GM10248 (cell line): Measurements from ENCODE around the gene ADCY6.
"Not testable (repeated sequence)": the region's sequence is repeated elsewhere in the genome, so short reads cannot be mapped to it uniquely, and the experiment has no call there.

Source experiments
- CTCF ChIA-PET: fragments of 300-600 bp; sonication (Branson Sonifier 250); formaldehyde crosslinking; extraction: SDS; loops from one replicate; lab custom pipeline; 2021; ENCODE audit warnings: antibody characterized with exemption; lab: Yijun Ruan, JAX
- POLR2A ChIA-PET: fragments of 350-650 bp; sonication (Branson Sonifier 250); formaldehyde crosslinking; extraction: SDS; loops from one replicate; lab custom pipeline; 2020; ENCODE audit warnings: antibody characterized with exemption; lab: Yijun Ruan, JAX
- DNase-seq: peaks from one replicate; pipeline ENCODE4 v3.0.0; 2012; ENCODE audit errors: extremely low spot score
- CTCF ChIP-seq: IDR thresholded peaks from 2 replicates; pipeline ENCODE4 v1.5.1; 2012; ENCODE audit warnings: mild to moderate bottlenecking, low read depth; ENCODE audit errors: extremely low read depth, missing control alignments, control extremely low read depth

Gene ADCY6

DNA sequence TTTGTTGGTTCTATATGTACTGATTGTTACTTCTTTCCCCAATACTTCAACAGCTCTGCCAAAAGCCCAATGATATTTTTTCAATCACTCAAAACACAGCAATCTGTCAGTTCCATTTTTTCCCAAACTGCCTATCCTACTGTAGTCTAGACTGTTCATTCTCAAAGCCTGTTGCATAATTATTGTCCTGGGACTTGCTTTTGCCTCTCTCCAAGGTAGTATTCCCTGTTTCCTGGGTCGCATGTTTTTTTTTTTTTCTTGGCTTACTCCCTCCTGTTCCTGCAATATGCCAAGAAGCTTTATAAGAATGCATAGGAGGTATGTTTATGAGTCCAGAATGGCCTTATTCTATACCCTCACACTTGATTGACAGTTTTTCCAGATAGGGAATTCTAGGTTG lies 52.4 kb downstream of the ADCY6 start:
- POLR2A ChIA-PET, result no interaction called here

DNA sequence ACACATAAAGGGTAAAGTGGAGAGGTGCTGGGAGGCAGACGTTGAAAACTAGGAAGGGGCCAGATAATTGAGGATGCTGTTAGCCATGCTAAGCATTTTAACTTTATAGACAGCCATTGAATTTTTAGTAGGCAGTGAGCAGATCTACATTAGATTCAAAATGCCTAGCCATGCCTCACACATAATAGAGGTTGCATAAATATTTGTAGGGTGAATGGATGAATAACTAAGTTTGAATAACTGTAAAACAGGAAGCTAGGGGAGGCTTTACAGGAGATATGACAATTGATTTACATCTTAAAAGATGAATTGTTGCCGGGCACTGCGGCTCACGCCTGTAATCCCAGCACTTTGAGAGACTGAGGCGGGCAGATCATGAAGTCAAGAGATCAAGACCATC lies 60.1 kb downstream of the ADCY6 start:
- ChIA-PET CTCF (no interaction called here), POLR2A (no interaction called here)
- no peak for TF ChIP-seq CTCF
- DNase-seq, result no peak

More for the DNA sequence above, 52.4 kb downstream of the ADCY6 start:
- CTCF ChIA-PET, result interaction anchor here (1.1 to 5.8 kb wide), 4 partner anchors 9 to 78 kb away, joined by 3 to 26 read pairs (median 4); a partner anchor contains a TSS
- TF ChIP-seq CTCF, result no peak
- DNase-seq, result no peak

DNA sequence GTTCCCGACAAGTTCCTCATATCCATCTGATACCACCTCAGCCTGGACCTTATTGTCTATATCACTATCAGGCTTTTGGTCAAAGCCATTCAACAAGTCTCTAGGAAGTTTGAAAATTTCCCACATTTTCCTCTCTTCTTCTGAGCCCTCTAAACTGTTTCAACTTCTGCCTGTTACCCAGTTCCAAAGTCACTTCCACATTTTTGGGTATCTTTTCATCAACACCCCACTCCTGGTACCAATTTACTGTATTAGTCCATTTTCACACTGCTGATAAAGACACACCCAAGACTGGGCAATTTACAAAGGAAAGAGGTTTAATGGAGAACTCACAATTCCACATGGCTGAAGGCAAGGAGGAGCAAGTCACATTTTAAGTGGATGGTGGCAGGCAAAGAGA lies 68.2 kb downstream of the ADCY6 start:
- DNase-seq, POLR2A ChIA-PET, CTCF ChIA-PET: not testable (repeated sequence)

- CTCF ChIA-PET, POLR2A ChIA-PET: not testable (repeated sequence)
Observed at GRCh38 chr12:48720171-48720570, 68.7 kb downstream of the ADCY6 start.

DNA sequence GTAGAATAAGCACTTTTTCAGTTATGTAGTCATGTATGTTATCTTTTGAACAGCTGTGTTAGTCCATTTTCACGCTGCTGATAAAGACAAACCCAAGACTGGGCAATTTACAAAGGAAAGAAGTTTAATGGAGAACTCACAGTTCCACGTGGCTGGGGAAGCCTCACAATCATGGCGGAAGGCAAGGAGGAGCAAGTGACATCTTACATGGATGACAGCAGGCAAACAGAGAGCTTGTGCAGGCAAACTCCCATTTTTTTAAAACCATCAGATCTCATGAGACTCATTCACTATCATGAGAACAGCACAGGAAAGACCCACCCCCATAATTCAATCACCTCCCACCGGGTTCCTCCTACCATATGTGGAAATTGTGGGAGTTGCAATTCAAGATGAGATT lies 69.9 kb downstream of the ADCY6 start:
- CTCF ChIA-PET, result interaction anchor here (2.2 kb wide), 1 partner anchor 77 kb away, joined by 7 read pairs; no protein-coding TSS in a partner anchor
- POLR2A ChIA-PET, DNase-seq: not testable (repeated sequence)

More at GRCh38 chr12:48720171-48720570, 68.7 kb downstream of the ADCY6 start:
- not testable (repeated sequence) for DNase-seq

GRCh38 chr12:48717252-48717695 lies 71.6 kb downstream of the ADCY6 start:
- POLR2A ChIA-PET, result no interaction called here
- DNase-seq, result peak; percentile 47
- CTCF ChIA-PET, result interaction anchor here (1.3 to 2.2 kb wide), 2 partner anchors 79 to 98 kb away, joined by 5 to 7 read pairs; no protein-coding TSS in a partner anchor
- no peak for TF ChIP-seq CTCF

DNA sequence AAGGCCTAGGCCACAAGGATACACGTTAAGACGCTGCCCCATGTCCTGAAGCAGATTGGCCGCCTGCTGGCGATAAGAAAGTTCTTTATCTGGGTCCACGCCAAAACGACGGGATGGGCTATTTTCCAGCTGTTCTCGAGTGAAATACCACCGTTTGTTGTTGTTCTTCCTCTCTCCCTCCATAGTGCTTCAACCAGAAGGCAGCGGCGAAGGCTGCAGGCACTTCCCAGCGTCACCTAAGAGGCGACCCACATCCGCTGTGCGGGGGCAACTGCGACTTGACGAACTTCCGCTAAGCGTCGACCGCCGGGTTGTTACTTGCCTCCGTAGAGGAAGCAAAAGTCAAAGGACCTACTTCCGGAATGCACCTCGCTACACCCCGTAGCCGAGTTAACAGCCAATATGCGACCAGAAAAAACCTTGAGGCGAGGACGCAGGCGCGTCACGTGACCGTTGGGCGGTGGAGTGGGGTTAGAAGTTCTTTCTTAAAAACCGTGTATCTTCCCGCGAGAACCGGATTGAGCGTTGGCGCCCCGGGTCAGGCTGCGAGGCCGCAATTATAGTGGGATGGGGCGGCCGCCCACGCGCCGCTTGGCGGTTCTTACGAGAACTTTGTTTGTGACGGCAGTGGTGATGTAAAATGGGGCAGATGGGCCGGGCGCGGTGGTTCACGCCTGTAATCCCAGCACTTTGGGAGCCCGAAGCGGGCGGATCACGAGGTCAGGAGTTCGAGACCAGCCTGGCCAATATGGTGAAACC lies 72.2 kb downstream of the ADCY6 start, which contains the start of gene CCNT1:
Gene CCNT1 (minus strand): TSS at position 215 of the 759 bp plus-strand sequence. CDS start 32 bp downstream, at position 183.
- TF ChIP-seq CTCF, result no peak
- CTCF ChIA-PET, result interaction anchor here (1.1 to 1.3 kb wide), 3 partner anchors 14 to 98 kb away, joined by 4 to 6 read pairs (median 5); no protein-coding TSS in a partner anchor
- POLR2A ChIA-PET, result no interaction called here
- DNase-seq, result peak; percentile 99
